IPS-18a (cell line): ENCODE measurements around the gene HP1BP3.
A peak's percentile ranks its signal among the peaks of the same experiment; 100 is the strongest.

Experiments used
- H3K27ac ChIP-seq: one replicate; pipeline ENCODE4 v1.5.1; 2013; ENCODE audit warnings: low read length
- H3K27me3 ChIP-seq: one replicate; pipeline ENCODE4 v1.6.1; 2013; ENCODE audit warnings: mild to moderate bottlenecking, low read length; ENCODE audit not compliant: control insufficient read depth, insufficient read depth
- H3K36me3 ChIP-seq: one replicate; pipeline ENCODE4 v1.6.1; 2013; ENCODE audit warnings: low read depth, low read length; ENCODE audit not compliant: control insufficient read depth
- H3K4me1 ChIP-seq: one replicate; pipeline ENCODE4 v1.6.1; 2013; ENCODE audit warnings: low read depth, low read length; ENCODE audit not compliant: control insufficient read depth
- H3K4me3 ChIP-seq: one replicate; pipeline ENCODE4 v1.5.1; 2013; ENCODE audit warnings: low read length
- H3K9ac ChIP-seq: one replicate; pipeline ENCODE4 v1.6.1; 2013; ENCODE audit warnings: mild to moderate bottlenecking, low read length, moderate library complexity
- H3K9me3 ChIP-seq: one replicate; pipeline ENCODE4 v1.6.1; 2013; ENCODE audit warnings: low read depth, low read length; ENCODE audit not compliant: control insufficient read depth

The HP1BP3 gene, protein sequence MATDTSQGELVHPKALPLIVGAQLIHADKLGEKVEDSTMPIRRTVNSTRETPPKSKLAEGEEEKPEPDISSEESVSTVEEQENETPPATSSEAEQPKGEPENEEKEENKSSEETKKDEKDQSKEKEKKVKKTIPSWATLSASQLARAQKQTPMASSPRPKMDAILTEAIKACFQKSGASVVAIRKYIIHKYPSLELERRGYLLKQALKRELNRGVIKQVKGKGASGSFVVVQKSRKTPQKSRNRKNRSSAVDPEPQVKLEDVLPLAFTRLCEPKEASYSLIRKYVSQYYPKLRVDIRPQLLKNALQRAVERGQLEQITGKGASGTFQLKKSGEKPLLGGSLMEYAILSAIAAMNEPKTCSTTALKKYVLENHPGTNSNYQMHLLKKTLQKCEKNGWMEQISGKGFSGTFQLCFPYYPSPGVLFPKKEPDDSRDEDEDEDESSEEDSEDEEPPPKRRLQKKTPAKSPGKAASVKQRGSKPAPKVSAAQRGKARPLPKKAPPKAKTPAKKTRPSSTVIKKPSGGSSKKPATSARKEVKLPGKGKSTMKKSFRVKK

DNA sequence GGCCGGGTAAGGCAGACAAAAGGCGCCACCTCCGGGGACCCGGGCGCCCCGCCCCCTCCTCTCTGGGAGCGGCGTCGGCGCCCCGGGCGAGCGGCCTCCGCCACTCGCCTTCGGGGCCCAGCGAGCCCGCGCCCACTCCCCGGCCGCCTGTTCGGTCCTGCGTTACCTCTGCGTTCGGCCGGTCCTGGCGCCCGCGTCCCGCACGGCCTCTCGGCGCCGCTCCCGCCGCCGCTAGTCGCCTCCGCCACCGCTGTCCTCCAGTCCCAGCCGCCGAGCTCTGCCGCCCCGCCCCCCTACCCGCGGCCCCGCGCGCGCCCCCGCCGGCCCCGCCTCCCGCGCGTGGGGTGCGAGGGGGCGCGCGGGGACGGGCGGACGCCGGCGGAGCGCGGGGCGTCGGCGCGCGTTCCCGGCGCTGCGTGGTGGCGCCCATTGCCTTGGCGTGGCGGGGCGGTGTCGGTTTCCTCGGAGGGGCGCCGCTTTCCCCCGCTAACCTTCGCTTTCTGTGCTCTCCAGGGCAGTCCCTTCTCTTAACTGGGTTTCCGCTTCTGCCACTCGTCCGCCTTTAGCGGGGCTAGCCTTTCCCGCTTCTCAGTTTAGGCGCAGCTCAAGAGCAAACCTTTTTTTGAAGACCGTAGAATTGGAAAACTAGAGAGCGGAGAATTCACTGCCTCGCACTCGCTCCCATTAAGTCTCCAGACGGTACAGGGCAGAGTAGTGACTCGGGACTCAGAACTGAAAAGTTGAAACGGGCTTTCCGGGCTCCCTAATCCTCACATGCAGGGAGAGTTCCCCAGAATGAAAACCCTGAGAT is at the start of gene HP1BP3:
Gene HP1BP3, minus strand, starts transcription at position 279 of the 811 bp plus-strand sequence. CDS start 6,867 bp downstream, outside the sequence.
- Histone ChIP-seq H3K4me3 (peak within 1 kb of the TSS; percentile 84), H3K36me3 (no peaks in the 10 kb centered on the region), H3K9me3 (no peaks in the 10 kb centered on the region), H3K27me3 (no peaks in the 10 kb centered on the region), H3K9ac (peak within 1 kb of the TSS; percentile 87), H3K4me1 (peaks cover 14% of the 10 kb centered on the region), H3K27ac (peak within 1 kb of the TSS; percentile 54)

DNA sequence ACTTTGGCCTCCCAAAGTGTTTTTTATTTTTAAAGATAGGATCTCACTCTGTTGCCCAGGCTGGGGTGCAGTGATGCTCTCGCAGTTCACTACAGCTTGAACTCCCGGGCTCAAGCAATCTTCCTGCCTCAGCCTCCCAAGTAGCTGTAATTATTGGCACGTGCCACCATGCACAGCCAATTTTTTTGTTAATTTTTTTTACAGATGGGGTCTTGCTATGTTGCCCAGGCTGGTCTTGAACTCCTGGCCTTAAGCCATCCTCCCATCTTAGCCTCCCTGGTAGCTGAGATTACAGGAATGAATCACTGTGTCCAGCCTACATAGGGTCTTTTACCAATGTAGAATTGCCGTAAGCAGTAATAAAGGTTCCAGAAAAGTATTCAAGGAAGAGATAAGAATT is 49.1 kb upstream of the HP1BP3 start:
- no peak overlapping the region for H3K4me3 ChIP-seq
- H3K36me3 ChIP-seq, result peaks cover 14% of the 10 kb centered on the region
- no peaks in the 10 kb centered on the region for H3K27me3 ChIP-seq
- no peaks in the 10 kb centered on the region for H3K4me1 ChIP-seq
- no peak overlapping the region for H3K9ac ChIP-seq
- no peak overlapping the region for H3K27ac ChIP-seq
- H3K9me3 ChIP-seq, result no peaks in the 10 kb centered on the region

DNA sequence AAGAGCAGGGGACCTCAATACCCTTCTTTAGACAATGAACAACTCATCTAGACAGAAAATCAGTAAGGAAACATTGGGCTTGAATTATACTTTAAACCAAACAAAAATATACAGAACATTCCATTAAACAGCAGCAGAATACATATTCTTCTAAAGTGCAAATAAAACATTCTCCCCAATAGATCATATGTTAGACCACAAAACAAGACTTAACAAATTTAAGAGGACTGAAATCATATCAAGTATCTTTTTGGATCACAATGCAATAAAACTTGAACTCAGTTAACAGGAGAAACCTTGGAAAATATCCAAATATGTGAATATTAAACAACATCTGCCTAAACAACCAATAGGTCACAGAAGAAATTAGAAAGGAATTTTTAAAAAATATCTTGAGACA is 47.7 kb upstream of the HP1BP3 start:
- H3K27ac ChIP-seq, result no peak overlapping the region
- H3K36me3 ChIP-seq, result peaks cover 3% of the 10 kb centered on the region
- no peaks in the 10 kb centered on the region for H3K4me1 ChIP-seq
- H3K27me3 ChIP-seq, result no peaks in the 10 kb centered on the region
- H3K9me3 ChIP-seq, result no peaks in the 10 kb centered on the region
- H3K4me3 ChIP-seq, result no peak overlapping the region
- no peak overlapping the region for H3K9ac ChIP-seq

DNA sequence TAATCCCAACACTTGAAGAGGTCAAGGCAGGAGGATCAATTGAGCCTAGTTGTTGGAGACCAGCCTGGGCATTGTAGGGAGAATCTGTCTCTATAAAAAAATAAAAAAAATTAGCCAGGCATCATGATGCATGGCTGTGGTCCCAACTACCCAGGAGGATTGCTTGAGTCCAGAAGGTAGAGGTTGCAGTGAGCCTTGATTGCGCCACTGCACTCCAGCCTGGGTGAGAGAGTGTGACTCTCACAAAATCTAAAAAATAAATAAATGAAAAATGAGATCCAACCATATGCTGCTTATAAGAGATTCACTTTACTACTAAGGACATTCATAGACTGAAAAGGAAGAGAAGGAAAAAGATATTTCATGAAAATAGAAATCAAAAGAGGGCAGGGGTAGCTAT is 47.1 kb upstream of the HP1BP3 start:
- H3K4me3 ChIP-seq, result no peak overlapping the region
- no peaks in the 10 kb centered on the region for H3K9me3 ChIP-seq
- peaks cover under 1% of the 10 kb centered on the region for H3K36me3 ChIP-seq
- H3K9ac ChIP-seq, result no peak overlapping the region
- no peaks in the 10 kb centered on the region for H3K4me1 ChIP-seq
- H3K27ac ChIP-seq, result no peak overlapping the region
- no peaks in the 10 kb centered on the region for H3K27me3 ChIP-seq

DNA sequence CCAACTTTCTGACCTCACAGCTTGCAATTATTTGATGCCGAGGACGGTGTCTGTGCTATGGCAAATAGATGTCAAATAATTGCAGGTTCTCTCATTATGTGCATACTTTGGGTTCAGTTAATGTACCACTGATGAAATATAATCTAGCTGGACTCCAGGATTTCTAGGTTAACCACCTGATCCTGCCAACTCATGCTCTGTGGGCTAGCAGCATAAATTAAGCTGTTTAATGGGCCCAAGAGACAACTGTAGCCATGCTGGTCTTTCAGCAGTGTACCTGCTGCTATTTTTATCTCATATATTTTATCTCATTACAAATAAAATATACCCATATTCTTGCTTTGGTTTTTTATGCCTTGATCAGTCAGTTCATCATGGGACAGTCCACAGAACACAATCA is 43.3 kb upstream of the HP1BP3 start:
- Histone ChIP-seq H3K9me3 (no peaks in the 10 kb centered on the region), H3K27me3 (no peaks in the 10 kb centered on the region)

DNA sequence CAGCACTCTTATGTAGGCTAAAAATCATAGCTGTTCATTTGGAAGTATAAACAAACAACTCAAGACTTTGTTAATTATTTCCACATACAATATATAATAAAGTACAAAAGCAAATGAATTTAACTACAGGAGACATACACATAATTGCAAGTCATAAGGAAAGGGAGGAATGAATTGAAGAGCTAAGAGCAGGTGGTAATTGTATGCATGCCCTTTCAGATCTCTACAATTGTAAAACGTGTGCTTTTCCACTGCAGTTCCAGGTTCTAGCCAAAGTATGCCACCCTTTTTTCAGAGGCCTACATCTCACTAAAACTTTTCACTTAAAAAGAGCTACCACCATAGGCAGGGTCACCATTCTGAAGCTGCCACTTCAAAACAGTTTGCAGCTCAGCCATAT is 42.8 kb upstream of the HP1BP3 start:
- Histone ChIP-seq H3K27ac (no peak overlapping the region), H3K27me3 (no peaks in the 10 kb centered on the region), H3K4me1 (no peaks in the 10 kb centered on the region), H3K9me3 (no peaks in the 10 kb centered on the region), H3K9ac (no peak overlapping the region), H3K4me3 (no peak overlapping the region), H3K36me3 (peaks cover 27% of the 10 kb centered on the region)

More for the DNA sequence above, 43.3 kb upstream of the HP1BP3 start:
- Histone ChIP-seq H3K9ac (no peak overlapping the region), H3K4me3 (no peak overlapping the region), H3K36me3 (peaks cover 23% of the 10 kb centered on the region), H3K4me1 (no peaks in the 10 kb centered on the region), H3K27ac (no peak overlapping the region)

DNA sequence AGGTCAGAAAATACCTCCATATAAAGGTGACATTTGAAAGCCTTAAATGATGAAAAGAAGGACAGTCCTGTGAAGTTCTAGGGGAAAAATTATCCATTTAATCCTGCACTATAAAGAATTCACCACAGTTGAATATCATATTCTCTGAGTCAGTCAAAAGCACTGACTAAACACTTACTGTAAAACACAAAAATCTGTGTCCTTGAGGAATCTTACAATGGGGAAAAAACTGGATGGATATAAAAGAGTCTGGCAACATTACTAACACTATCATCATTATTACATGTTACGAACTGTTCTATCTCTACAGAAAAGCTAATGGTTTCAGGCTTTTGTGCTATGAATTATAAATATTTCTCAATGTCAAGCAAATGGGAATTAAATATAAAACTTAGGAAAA is 42.4 kb upstream of the HP1BP3 start:
- no peak overlapping the region for H3K4me3 ChIP-seq
- H3K9ac ChIP-seq, result no peak overlapping the region
- H3K27me3 ChIP-seq, result no peaks in the 10 kb centered on the region
- no peaks in the 10 kb centered on the region for H3K9me3 ChIP-seq
- no peaks in the 10 kb centered on the region for H3K4me1 ChIP-seq
- H3K27ac ChIP-seq, result no peak overlapping the region
- H3K36me3 ChIP-seq, result peaks cover 31% of the 10 kb centered on the region

DNA sequence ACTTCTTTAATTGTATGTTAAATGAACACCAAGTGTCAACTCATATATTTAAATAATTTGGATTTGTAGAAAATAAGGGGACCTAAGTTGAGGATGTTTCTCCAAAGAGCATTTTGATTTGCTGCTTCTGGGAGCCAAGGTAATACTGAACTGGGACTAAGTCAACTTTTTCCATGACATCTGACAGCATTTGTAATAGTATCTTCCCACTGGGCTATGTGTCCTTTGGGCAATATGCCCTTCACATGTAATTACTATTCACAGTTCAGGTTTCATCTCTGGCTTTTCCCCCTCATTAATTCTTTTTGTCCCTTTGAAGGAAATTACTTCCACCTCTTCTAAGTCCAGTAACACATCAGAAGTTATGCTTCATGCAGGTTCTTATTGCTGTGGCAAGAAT is 36.7 kb upstream of the HP1BP3 start:
- no peak overlapping the region for H3K4me3 ChIP-seq
- H3K9ac ChIP-seq, result no peak overlapping the region

DNA sequence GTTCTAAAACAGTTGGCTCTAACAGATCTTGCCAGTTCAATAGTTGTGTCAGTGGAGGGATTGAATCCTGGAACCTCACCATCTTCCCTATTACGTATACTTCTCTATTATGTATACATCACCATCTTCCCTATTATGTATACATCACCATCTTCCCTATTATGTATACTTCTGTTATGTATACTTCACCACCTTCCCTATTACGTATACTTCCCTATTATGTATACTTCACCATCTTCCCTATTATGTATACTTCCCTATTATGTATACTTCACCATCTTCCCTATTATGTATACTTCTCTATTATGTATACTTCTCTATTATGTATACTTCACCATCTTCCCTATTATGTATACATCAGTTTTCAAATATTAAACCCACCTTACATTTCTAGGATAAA is 34.4 kb upstream of the HP1BP3 start:
- no peaks in the 10 kb centered on the region for H3K9me3 ChIP-seq
- peaks cover 29% of the 10 kb centered on the region for H3K36me3 ChIP-seq
- H3K27ac ChIP-seq, result no peak overlapping the region
- no peak overlapping the region for H3K9ac ChIP-seq
- no peak overlapping the region for H3K4me3 ChIP-seq
- no peaks in the 10 kb centered on the region for H3K4me1 ChIP-seq
- H3K27me3 ChIP-seq, result no peaks in the 10 kb centered on the region

More for the DNA sequence above, 36.7 kb upstream of the HP1BP3 start:
- Histone ChIP-seq H3K4me1 (no peaks in the 10 kb centered on the region), H3K27me3 (no peaks in the 10 kb centered on the region), H3K36me3 (peaks cover 48% of the 10 kb centered on the region), H3K27ac (no peak overlapping the region), H3K9me3 (no peaks in the 10 kb centered on the region)

DNA sequence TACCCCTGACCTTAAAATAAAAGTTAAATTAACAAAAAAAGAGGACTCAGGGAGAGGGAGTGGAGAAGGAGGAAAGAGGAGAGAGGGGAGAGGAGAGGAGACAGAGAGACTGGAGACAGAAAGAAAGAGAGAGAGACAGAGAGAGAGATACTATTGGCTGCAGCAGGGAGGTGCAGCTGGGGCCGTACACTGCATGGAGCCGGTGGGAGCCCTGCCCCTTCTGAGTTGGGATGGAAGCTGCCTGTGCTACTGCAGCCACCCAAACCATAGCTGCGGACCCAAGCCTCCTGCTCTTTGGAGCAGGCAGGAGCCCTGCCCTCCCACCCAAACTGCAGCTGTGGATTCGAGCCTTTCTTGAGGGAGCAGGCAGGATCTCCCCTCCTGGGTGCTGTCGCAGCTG is 32.7 kb upstream of the HP1BP3 start:
- Histone ChIP-seq H3K4me3 (no peak overlapping the region), H3K4me1 (no peaks in the 10 kb centered on the region), H3K36me3 (peaks cover 24% of the 10 kb centered on the region), H3K27me3 (no peaks in the 10 kb centered on the region), H3K9me3 (no peaks in the 10 kb centered on the region), H3K9ac (no peak overlapping the region), H3K27ac (no peak overlapping the region)

DNA sequence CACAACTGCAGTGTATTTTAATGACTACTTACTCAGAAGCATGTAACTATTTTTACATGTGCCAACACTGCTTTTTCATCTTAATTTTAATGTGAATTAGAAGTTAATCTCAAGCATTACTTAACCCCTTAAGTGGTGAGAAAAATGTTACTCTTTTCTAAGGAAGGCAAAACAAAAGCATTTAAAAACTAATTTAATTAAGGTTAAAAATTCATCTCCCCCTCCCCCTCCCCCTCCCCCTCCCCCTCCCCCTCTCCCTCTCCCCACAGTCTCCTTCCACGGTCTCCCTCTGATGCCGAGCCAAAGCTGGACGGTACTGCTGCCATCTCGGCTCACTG is 27.4 kb upstream of the HP1BP3 start:
- Histone ChIP-seq H3K27me3 (no peaks in the 10 kb centered on the region), H3K9me3 (no peaks in the 10 kb centered on the region), H3K27ac (no peak overlapping the region), H3K4me1 (no peaks in the 10 kb centered on the region), H3K36me3 (peaks cover 4% of the 10 kb centered on the region), H3K4me3 (no peak overlapping the region), H3K9ac (no peak overlapping the region)
